G401 (cell line): ENCODE measurements around the gene CXCL11. TPM values are rescaled to one million over a fixed set of nuclear protein-coding genes. Genes with fewer than 3 reads are reported as not detected.
A peak's percentile ranks its signal among the peaks of the same experiment; 100 is the strongest.
"Not testable (repeated sequence)": the region's sequence is repeated elsewhere in the genome, so short reads cannot be mapped to it uniquely, and the experiment has no call there.

Experiments used
- DNase-seq: peaks from one replicate; pipeline ENCODE4 v3.0.0-alpha.2; 2015; ENCODE audit warnings: low spot score
- in situ Hi-C: cut with HindIII; loops from 2 replicates; pipeline ENCODE4 v1.10.0; 2016; ENCODE audit warnings: low sequenced_read_pairs, mixed read lengths
- total RNA-seq: library from RNA; depleted of rRNA; stranded (reverse); fragments of >200 nt; shearing (Covaris generic); gene quantifications from 2 replicates; pipeline ENCODE4 v1.2.3, GENCODE V29; 2014

CXCL11 gene
- total RNA-seq, 1 experiment from 2014 or later: not detected

DNA sequence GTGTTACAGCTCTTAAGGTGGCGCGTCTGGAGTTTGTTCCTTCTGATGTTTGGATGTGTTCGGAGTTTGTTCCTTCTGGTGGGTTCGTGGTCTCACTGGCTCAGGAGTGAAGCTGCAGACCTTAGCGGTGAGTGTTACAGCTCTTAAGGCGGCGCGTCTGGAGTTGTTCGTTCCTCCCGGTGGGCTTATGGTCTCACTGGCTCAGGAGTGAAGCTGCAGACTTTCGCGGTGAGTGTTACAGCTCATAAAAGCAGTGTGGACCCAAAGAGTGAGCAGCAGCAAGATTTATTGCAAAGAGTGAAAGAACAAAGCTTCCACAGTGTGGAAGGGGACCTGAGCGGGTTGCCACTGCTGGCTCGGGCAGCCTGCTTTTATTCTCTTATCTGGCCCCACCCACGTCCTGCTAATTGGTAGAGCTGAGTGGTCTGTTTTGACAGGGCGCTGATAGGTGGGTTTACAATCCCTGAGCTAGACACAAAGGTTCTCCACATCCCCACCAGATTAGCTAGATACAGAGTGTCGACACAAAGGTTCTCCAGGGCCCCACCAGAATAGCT is 14.1 kb upstream of the CXCL11 start:
- not testable (repeated sequence) for DNase-seq

DNA sequence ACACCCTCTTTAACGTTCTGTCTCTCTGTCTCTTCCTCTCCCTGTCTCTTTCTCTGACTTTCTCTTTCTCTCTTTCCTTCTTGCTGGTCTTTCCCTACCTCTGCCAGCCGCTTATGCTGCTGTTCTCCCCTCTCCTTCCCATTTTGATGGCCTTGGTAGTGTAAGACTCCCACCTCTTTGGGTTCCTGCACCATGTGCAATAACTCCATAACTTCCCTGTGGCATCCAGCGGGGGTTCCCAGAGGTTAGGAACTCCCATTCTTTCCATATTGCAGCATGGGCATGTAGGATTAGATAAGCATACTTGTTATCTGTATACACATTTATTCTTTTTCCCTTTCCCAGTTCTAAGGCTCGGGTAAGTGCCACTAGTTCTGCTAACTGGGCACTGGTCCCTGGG is 8.8 kb upstream of the CXCL11 start:
- DNase-seq, in situ Hi-C loops: not testable (repeated sequence)

More for the DNA sequence above, 14.1 kb upstream of the CXCL11 start:
- in situ Hi-C loops: not testable (repeated sequence)

DNA sequence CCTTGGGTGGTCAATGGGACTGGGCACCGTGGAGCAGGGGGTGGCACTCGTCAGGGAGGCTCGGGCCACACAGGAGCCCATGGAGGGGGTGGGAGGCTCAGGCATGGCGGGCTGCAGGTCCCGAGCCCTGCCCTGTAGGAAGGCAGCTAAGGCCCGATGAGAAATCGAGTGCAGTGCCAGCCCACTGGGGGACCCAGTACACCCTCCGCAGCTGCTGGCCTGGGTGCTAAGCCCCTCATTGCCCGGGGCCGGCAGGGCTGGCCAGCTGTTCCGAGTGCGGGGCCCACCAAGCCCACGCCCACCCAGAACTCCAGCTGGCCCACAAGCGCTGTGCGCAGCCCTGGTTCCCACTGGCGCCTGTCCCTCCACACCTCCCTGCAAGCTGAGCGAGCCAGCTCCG is 7.4 kb upstream of the CXCL11 start:
- DNase-seq, in situ Hi-C loops: not testable (repeated sequence)

DNA sequence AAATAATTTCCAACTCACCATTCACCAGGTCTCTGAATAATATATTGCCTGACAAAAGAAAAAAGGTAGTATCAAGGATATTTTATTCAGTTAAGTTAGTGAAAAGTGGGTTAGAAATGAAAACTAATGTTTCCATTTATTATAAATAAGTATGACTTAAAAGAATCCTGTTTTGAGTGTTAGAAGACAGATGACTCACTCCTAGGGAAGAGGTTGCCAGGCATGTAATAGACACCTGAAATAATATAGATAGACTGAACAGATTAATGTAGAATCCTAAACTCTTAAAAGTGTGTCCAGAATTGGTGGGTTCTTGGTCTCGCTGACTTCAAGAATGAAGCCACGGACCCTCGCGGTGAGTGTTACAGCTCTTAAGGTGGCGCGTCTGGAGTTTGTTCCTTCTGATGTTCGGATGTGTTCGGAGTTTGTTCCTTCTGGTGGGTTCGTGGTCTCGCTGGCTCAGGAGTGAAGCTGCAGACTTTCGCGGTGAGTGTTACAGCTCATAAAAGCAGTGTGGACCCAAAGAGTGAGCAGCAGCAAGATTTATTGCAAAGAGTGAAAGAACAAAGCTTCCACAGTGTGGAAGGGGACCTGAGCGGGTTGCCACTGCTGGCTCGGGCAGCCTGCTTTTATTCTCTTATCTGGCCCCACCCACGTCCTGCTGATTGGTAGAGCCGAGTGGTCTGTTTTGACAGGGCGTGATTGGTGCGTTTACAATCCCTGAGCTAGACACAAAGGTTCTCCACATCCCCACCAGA is 6.5 kb upstream of the CXCL11 start:
- in situ Hi-C loops, DNase-seq: not testable (repeated sequence)

DNA sequence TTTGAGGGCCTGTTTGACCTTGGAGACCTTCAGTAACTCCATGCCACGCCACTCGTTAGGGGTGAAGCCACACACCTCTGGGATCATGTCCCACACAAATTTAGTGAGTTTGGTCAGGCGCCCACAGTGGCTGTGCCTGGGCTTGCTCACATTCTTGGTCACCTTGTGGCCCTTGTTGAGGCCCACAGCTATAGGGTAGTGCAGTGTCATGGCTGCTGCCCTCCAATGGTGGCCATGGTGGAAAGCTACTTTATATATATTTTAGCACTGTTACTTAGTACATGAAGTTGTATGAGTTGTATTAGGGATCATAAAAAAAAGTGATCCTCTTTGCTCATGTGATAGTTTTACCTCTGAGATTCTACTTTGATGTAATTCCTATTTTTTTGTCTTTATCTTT is 985 bp upstream of the CXCL11 start:
- in situ Hi-C loops: no loop called here
- no peak for DNase-seq

DNA sequence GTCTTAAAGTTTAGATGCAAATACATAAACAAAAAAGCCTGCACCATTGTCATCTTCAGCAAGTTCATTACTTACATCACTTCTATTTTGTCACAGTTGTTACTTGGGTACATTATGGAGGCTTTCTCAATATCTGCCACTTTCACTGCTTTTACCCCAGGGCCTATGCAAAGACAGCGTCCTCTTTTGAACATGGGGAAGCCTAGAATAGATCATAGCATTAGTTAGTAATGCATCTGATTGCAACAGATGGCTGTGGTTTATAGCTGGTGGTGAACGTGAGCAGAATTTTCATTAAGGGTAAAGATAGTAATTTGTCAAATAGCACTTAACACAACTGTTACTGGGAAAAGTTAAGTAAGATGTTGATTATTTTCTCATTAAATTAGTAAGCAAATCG is 729 bp downstream of the CXCL11 start:
- DNase-seq: no peak
- in situ Hi-C loops: no loop called here

DNA sequence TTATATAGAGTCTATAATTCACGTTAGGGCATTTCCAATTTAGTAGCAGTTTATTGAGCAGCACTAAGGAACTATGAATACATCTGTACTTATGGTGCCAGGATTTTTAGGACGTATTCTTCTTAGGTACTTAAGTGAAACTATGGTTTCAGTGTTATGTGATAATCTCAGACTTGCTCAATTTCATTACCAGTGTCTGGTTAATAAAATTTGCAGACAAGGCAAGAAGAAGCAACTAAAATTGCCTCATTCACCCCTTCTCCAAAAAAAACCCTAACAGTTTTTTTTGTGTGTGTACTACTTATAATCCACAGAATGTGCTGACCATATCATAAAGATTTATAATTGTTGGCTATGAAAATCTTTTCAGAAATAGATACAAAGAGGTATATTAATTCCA is 6.6 kb downstream of the CXCL11 start:
- in situ Hi-C loops: no loop called here
- no peak for DNase-seq

DNA sequence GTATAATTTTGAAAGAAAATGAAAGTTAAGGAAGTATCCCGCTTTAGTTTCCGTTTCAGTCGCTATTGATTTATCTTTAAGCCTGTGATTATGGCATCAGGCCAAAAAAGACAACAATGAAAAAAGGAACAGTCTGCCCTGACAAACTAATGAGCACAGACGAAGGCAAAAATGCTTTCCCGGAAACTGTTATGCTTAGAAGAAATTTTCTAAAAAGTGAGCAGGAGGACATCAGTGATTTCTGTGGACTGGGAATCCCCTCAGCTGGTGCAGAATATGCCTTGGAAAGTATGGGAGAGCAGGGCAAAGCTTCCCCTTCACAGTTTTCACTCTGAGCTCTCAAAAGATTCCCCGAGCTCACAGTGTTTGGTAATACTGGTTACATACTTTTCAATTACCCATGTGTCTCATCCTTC is 7.5 kb downstream of the CXCL11 start:
- DNase-seq: no peak
- in situ Hi-C loops: no loop called here

DNA sequence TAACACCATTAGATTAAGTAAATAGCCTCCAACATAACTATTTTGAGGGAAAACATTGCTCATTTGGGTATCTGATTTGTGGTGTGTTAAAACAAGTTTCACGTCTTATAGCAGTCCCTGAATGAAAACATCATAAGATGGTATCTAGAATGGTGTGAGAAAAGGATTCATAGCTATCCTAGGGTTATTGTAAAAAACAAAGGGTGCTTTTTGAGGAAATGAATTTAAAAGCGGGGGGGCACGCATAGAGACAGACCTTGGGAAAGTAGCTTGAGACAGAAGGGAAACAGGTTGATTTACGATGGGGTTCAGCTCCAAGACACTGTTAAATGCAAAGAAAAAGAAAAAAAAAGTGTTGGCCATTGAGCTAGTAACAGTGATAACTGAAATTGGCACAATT is 11.8 kb downstream of the CXCL11 start:
- no peak for DNase-seq
- in situ Hi-C loops: no loop called here

DNA sequence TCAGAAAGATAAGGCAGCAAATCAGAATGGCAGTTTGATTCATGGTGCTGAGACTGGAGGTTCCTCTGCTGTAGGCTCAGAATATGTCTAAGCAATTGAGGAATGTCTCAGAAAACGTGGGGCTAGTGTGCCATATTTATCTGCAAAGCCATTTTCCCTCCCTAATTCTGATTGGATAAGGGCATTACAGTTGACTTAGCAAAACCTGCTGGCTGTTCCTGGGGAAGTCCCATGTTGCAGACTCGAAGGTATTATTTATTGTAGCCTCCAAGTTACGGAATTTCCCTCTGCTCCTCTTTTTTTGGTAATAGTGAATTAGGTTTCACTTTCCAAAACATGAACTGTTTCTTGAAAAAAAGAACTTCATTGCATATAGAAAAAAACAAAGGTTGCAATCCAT is 12.5 kb downstream of the CXCL11 start, which contains the start of gene CXCL10:
CXCL10 (minus strand) TSS at position 109 of the 400 bp plus-strand sequence; CDS start at position 43, 66 bp downstream.
- in situ Hi-C loops: no loop called here
- no peak for DNase-seq

DNA sequence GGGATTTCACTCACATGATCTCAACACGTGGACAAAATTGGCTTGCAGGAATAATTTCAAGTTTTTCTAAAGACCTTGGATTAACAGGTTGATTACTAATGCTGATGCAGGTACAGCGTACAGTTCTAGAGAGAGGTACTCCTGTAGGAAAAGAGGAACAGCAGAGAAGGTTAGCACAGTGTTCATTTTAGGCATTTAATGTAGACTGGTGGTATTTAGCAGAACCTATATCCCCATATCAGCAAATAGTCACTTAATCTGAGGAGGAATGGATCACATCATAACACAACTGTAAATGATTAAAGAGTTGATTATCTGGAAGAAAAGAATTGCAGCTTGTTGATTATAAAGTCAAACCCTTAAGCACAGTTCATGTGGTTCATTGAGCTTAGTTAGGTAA is 13.2 kb downstream of the CXCL11 start:
- no peak for DNase-seq
- in situ Hi-C loops: no loop called here

DNA sequence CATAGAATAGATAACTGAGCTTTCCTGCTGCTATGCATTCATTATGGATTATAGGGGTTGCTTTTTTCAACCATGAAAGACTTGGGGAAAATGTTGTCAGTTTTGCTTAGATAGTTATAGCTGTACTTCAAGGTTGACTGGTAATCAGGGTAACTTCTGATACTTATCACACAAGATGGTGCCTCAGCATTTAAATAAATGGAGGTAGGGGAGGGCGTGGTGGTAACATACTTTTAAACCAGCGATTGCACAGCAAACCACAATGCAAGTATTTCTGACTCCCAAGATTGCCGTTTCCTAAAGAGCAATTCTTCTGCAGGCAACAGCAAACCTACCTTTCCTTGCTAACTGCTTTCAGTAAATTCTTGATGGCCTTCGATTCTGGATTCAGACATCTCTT is 13.8 kb downstream of the CXCL11 start:
- in situ Hi-C loops: no loop called here
- DNase-seq: no peak

DNA sequence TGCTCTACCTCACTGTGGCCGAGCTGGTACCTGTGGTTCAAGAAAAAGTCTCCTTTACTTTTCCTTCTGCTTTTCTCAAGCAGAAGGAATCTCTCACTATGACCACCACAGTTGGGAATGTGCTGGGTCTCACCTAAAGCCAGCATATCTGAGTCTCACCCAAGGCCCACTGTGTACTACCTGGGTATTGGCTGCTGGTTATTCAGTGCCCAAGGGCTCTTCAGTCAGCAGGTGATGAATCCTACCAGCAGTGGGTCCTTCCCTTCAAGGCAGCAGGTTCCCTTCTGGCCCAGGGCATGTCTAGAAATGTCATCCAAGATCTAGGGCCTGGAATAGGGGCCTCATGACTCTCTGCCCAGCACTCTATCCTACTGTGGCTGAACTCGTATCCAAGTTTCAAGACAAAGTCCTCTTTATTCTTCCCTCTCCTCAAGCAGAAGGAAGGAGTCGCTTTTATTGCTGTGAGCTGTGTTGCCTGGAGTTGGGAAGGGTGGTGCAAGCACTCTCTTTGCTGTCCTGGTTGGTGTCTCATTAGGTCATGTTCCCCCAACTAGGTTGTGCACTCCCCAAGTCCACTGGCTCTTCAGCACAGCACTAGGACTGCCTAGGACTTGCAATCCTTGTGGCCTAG is 18.7 kb downstream of the CXCL11 start:
- in situ Hi-C loops: no loop called here
- no peak for DNase-seq

DNA sequence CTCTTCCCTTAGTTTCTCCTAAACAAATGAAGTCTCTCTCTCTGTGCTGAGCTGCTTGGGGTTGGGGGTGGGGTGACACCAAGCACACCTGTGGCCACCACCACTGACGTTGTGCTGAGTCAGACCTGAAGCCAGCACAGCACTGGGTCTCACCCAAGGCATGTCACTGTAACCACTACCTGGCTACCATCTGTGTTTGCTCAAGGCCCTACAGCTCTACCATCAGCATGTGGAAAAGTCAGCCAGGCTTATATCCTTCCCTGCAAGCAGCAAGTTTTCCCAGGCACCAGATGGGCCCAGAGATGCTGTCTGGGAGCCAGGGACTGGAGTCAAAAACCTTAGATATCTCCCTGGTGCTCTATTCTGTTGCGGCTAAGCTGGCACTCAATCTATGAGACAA is 19.5 kb downstream of the CXCL11 start:
- peak; percentile 46 for DNase-seq
- in situ Hi-C loops: no loop called here

DNA sequence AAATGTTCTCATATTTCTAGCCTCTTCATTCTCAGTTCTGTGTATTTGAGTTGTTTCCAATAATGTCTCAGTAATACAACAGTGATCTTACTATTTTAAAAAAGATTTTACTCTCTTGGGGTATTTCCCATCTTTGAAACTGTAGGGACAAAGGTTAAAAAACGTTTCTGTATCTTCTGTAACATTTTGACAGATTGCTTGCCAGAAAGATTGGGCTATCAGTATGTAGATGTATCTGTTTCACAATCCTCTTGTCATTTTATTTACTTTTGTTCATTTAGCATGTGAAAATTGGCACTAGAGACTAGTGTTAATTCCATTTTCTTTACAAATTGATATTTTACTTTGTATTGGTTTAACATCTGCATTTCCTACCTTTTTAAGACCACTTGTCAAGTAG is 22.3 kb downstream of the CXCL11 start:
- no peak for DNase-seq
- in situ Hi-C loops: no loop called here

DNA sequence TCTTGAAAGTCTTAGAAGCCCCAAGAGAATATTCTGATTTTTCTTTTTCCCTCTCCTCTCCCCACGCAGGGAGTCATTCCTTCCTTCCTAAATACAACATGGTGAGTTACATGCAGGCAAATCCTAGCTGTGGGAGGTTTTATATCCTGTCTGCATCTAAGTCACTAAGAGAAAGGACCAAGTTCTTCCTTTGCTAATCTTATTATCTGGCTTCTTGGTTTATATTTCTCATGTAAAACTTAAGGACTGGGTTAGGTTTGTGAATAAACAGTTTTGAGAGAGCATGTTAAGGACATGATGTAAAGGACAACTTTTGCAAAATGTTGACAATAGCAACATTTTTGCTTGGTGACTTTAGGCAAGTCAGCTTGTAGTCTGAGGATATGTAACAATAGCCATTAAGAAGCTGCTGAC is 23.5 kb downstream of the CXCL11 start:
- no peak for DNase-seq
- in situ Hi-C loops: no loop called here

DNA sequence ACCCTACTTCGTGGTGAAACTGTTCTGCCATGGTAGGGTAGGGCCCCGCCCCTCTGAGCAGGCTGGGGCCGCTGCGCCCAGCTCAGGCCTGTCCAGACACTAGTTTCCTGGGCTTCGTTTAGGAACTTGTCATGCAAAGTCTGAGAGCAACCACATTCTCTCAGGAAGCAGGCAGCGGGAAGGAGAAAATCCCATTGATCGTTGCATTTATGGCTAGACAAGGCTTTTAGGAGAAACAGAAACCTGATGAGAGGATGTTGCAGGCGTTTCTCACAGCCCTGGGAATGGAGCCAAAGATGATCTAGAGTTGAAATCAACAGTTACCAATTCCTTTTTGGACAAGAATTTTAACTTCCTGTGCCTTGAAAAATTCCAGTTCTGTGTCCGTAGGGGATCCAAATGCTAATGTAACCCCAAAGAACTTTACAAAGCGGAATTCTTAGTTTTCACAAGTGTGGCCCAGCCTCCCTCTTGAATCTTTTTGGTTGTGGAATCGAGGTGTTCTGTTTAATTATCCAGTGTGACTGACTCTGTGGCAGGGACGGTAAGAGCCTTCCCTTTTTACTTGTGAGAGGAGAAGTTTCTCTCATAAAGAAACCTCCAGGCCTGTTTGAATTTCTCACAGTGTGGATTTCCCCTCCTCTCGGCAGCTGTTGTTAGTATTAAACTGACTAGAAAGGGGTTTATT is 24.0 kb downstream of the CXCL11 start:
- in situ Hi-C loops: no loop called here
- DNase-seq: no peak

DNA sequence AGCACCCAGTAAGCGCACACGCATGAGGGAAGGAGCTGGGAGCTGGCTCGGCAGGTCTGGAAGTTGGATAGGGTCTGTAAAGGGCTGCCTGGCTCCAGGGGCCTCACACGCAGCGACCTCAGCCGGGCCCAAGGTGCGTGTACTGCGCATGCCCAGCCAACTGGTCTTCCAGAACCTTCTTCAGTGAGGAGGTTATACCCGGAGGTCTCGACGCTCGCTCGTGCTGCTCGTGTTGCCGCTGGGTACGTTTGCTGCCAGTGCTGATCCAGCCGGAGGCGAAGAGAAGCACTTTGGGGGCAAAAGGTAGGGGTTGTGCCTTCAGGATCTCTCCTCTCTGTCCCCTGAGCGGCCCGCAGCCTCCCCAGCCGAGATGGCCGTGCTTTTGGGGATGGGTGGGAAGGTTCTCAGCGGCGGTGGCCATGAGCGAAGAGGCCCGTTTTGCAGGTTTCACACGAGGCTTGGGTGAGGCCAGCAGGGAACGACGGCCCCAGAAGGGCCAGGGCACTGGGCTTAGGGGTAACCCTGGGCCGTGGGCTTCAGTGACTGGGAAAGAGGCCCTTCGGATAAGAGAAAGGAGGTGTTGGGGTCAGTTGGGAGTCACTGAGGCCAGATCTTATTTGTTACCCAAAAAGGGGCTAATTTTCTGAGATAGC is 24.7 kb downstream of the CXCL11 start:
- DNase-seq: no peak
- in situ Hi-C loops: no loop called here

DNA sequence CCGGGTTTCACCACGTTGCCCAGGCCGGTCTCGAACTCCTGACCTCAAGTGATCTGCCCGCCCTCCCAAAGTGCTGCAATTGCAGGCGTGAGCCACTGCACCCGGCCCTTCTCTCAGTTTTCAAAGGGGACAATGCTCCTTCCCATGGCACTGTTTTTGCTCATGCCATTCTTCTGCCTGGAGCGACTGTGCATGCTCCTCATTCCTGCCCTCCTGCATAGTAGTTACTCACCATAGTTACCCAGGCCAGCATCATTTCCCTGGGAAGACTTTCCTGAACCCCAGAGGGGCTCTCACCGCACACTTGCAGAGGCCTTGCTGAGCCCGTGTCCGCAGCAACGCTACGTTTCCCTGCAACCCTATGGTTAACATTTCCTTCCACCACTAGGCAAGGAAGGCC is 25.3 kb downstream of the CXCL11 start:
- DNase-seq: no peak
- in situ Hi-C loops: no loop called here
